Loucy (cell line): ENCODE data around the gene SMOC1.

ENCODE experiments used
- H2AFZ ChIP-seq: fragments of 200-600 bp; sonication (generic); 2 replicates; pipeline ENCODE4 v1.6.0; 2016; ENCODE audit warnings: antibody characterized with exemption, mild to moderate bottlenecking, low read length, moderate library complexity
- H3F3A ChIP-seq: fragments of 200-600 bp; 2 replicates; pipeline ENCODE4 v1.6.0; 2016; ENCODE audit warnings: antibody characterized with exemption, low read depth, mild to moderate bottlenecking
- H3K27me3 ChIP-seq: fragments of 200-600 bp; sonication (generic); 2 replicates; pipeline ENCODE4 v1.6.1; 2014; ENCODE audit warnings: low read length, mild to moderate bottlenecking; ENCODE audit not compliant: insufficient read depth, poor library complexity, severe bottlenecking
- H3K36me3 ChIP-seq: fragments of 200-600 bp; sonication (generic); 2 replicates; pipeline ENCODE4 v1.6.1; 2016; ENCODE audit warnings: low read length; ENCODE audit not compliant: insufficient read depth
- H3K4me1 ChIP-seq: fragments of 200-600 bp; sonication (generic); 2 replicates; pipeline ENCODE4 v1.5.1; 2014; ENCODE audit warnings: low read length, mild to moderate bottlenecking; ENCODE audit not compliant: insufficient read depth, poor library complexity, severe bottlenecking
- H3K4me2 ChIP-seq: fragments of 200-600 bp; sonication (generic); 2 replicates; pipeline ENCODE4 v1.6.0; 2014; ENCODE audit warnings: antibody characterized with exemption, low read length, low read depth, mild to moderate bottlenecking; ENCODE audit not compliant: poor library complexity, severe bottlenecking
- H3K4me3 ChIP-seq: fragments of 200-600 bp; sonication (generic); 2 replicates; pipeline ENCODE4 v1.5.1; 2014; ENCODE audit warnings: low read length, mild to moderate bottlenecking, mixed read lengths; ENCODE audit not compliant: poor library complexity, severe bottlenecking
- H3K79me2 ChIP-seq: fragments of 200-600 bp; sonication (generic); 2 replicates; pipeline ENCODE4 v1.6.1; 2014; ENCODE audit warnings: low read length; ENCODE audit not compliant: insufficient read depth
- H3K9ac ChIP-seq: fragments of 200-600 bp; sonication (generic); 2 replicates; pipeline ENCODE4 v1.6.0; 2014; ENCODE audit warnings: mild to moderate bottlenecking, low read depth, low read length, moderate library complexity; ENCODE audit not compliant: poor library complexity, severe bottlenecking
- H3K9me2 ChIP-seq: fragments of 200-600 bp; sonication (generic); replicated peaks from 2 replicates; pipeline ENCODE4 v1.6.1; 2016; ENCODE audit warnings: low read depth, low read length, mixed read lengths
- H3K9me3 ChIP-seq: fragments of 200-600 bp; sonication (generic); 2 replicates; pipeline ENCODE4 v1.6.1; 2014; ENCODE audit warnings: mild to moderate bottlenecking, antibody characterized with exemption, low read length, low read depth; ENCODE audit not compliant: insufficient read depth
- H4K20me1 ChIP-seq: fragments of 200-600 bp; sonication (generic); 2 replicates; pipeline ENCODE4 v1.6.0; 2014; ENCODE audit warnings: antibody characterized with exemption, low read length, mild to moderate bottlenecking; ENCODE audit not compliant: insufficient read depth, poor library complexity, severe bottlenecking
- CTCF ChIP-seq: fragments of 200-600 bp; sonication (generic); conservative IDR thresholded peaks from 2 replicates; pipeline ENCODE4 v1.5.1; 2014; ENCODE audit warnings: mild to moderate bottlenecking, antibody characterized with exemption, low read length
- EZH2phosphoT487 ChIP-seq: fragments of 200-600 bp; IDR thresholded peaks from 2 replicates; pipeline ENCODE4 v1.6.1; 2018; ENCODE audit warnings: antibody characterized with exemption, mild to moderate bottlenecking, moderate library complexity, borderline replicate concordance

SMOC1 gene

DNA sequence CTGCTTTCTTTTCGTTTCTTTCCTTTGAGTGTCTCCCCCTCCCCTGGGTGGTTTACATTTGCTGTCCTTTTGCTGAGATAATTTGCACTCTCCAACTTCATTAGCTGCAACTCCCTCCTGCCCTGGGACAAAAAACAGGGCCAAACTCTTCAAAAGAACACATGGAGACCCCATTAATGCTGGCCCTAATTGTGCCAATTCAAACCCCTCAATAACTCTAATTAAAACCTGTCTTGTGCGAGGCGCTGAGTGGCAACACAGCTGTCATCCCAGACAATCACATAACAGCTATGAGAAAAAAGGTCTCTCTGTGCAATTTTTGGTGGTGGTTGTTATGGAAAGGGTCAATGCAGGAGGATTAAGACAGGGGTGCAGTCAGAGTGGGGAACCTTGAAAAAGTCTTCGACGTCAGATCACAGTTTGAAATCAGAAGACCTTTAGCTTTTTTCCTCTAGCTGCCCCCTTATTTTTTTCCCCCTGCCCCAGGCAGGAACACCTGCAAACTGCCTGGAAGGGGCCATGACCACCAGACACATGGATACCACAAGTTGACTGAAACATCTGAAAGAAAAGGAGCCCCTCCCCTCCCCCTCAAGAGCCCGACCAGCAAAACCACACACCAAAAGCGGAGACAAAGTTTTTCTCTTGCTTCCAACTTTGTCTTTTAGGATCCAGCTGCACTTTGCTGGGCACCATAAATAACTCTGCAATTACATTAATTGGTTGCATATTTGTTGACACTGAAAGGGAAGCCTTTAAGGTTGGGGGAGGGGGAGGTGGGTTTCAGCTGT is 26.5 kb upstream of the SMOC1 start:
- H3K9me3 ChIP-seq: no peaks in the 10 kb centered on the region
- H3K9me2 ChIP-seq: no peaks in the 10 kb centered on the region
- no peaks in the 10 kb centered on the region for H4K20me1 ChIP-seq
- H3K36me3 ChIP-seq: no peaks in the 10 kb centered on the region
- no peak overlapping the region for H3K4me2 ChIP-seq
- no peak overlapping the region for H3K4me3 ChIP-seq
- H3K27me3 ChIP-seq: no peaks in the 10 kb centered on the region
- TF ChIP-seq CTCF: no peak
- no peak for TF ChIP-seq EZH2phosphoT487
- no peaks in the 10 kb centered on the region for H3F3A ChIP-seq
- no peaks in the 10 kb centered on the region for H3K79me2 ChIP-seq
- no peak overlapping the region for H3K9ac ChIP-seq
- no peak overlapping the region for H2AFZ ChIP-seq
- no peaks in the 10 kb centered on the region for H3K4me1 ChIP-seq

GRCh38 chr14:69853774-69854173 is 25.4 kb upstream of the SMOC1 start:
- Histone ChIP-seq H3K79me2 (no peaks in the 10 kb centered on the region), H3K9ac (no peak overlapping the region), H4K20me1 (no peaks in the 10 kb centered on the region), H3K9me3 (no peaks in the 10 kb centered on the region), H3F3A (no peaks in the 10 kb centered on the region), H3K4me3 (no peak overlapping the region), H3K4me1 (no peaks in the 10 kb centered on the region), H3K9me2 (no peaks in the 10 kb centered on the region), H3K4me2 (no peak overlapping the region), H3K27me3 (no peaks in the 10 kb centered on the region), H2AFZ (no peak overlapping the region), H3K36me3 (no peaks in the 10 kb centered on the region)
- TF ChIP-seq CTCF: no peak
- no peak for TF ChIP-seq EZH2phosphoT487

DNA sequence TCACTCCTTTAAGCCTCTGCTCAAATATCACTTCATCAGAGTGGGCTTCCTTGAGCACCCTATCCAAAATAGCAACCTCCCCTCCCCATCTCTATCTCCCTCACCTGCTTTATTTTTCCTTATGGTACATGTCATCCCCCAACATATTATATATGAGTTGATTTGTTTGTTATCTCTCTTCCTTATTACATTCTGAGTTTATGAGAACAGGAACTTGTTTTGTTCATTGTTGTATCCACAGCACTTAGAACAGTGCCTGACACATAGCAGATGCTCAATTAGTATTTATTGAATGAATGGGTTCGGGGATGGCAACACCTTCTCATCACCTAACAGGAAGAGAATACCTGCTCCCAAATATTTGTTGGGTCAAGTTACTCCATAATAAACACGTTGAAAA is 24.6 kb upstream of the SMOC1 start:
- Histone ChIP-seq H3K4me1 (no peaks in the 10 kb centered on the region), H3F3A (no peaks in the 10 kb centered on the region), H3K9me3 (no peaks in the 10 kb centered on the region), H3K4me2 (no peak overlapping the region), H4K20me1 (no peaks in the 10 kb centered on the region), H3K27me3 (no peaks in the 10 kb centered on the region), H3K9me2 (no peaks in the 10 kb centered on the region), H3K79me2 (no peaks in the 10 kb centered on the region), H2AFZ (no peak overlapping the region), H3K36me3 (no peaks in the 10 kb centered on the region), H3K4me3 (no peak overlapping the region), H3K9ac (no peak overlapping the region)
- TF ChIP-seq EZH2phosphoT487 (no peak), CTCF (no peak)
